Fibroblast of pulmonary artery (primary cell): Measurements from ENCODE around the gene SDC3.
A peak's percentile ranks its signal among the peaks of the same experiment; 100 is the strongest.

Experiments
- DNase-seq: peaks from one replicate; pipeline ENCODE4 v3.0.0-alpha.2; 2010; ENCODE audit warnings: low read depth
- H3K4me3 ChIP-seq: replicated peaks from 2 replicates; pipeline ENCODE4 v1.5.1; 2011; ENCODE audit warnings: low read depth, mild to moderate bottlenecking, control low read depth, low read length, moderate library complexity
- TF ChIP-seq, protein P1 (sequence below): IDR thresholded peaks from 2 replicates; pipeline ENCODE4 v1.5.1; 2011; ENCODE audit warnings: mild to moderate bottlenecking, control low read depth, low read length, inconsistent platforms; ENCODE audit errors: missing control alignments

The SDC3 gene

DNA sequence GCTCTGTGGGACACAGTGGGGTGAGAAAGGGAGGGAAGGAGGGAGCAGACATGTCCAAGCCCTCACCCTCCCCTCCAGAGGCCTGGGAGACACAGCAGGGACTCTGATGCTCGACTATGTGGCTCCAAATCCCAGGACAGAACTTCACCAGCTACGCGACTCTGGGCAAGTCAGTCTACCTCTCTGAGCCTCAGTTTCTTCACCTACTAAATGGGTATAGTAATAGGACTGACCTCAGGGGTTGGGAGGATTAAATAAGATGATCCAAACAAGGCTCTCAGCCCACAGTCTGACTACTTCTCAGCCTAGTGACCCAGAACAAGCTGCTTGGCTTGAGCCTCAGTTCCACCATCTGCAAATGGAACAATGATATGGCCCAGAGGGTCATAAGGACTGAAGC, 19.6 kb downstream of the SDC3 start:
- no peak overlapping the region for H3K4me3 ChIP-seq
- TF ChIP-seq, protein P1, sequence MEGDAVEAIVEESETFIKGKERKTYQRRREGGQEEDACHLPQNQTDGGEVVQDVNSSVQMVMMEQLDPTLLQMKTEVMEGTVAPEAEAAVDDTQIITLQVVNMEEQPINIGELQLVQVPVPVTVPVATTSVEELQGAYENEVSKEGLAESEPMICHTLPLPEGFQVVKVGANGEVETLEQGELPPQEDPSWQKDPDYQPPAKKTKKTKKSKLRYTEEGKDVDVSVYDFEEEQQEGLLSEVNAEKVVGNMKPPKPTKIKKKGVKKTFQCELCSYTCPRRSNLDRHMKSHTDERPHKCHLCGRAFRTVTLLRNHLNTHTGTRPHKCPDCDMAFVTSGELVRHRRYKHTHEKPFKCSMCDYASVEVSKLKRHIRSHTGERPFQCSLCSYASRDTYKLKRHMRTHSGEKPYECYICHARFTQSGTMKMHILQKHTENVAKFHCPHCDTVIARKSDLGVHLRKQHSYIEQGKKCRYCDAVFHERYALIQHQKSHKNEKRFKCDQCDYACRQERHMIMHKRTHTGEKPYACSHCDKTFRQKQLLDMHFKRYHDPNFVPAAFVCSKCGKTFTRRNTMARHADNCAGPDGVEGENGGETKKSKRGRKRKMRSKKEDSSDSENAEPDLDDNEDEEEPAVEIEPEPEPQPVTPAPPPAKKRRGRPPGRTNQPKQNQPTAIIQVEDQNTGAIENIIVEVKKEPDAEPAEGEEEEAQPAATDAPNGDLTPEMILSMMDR: no peak

GRCh38 chr1:30888391-30888790, 20.2 kb downstream of the SDC3 start:
- H3K4me3 ChIP-seq: no peak overlapping the region
- TF ChIP-seq, protein P1: no peak
- peak; percentile 69 for DNase-seq

More for the DNA sequence above, 19.6 kb downstream of the SDC3 start:
- no peak for DNase-seq

- DNase-seq: peak; percentile 31
- TF ChIP-seq, protein P1: no peak
- no peak overlapping the region for H3K4me3 ChIP-seq
These were observed 20.9 kb downstream of the SDC3 start for GRCh38 chr1:30887485-30888315.

DNA sequence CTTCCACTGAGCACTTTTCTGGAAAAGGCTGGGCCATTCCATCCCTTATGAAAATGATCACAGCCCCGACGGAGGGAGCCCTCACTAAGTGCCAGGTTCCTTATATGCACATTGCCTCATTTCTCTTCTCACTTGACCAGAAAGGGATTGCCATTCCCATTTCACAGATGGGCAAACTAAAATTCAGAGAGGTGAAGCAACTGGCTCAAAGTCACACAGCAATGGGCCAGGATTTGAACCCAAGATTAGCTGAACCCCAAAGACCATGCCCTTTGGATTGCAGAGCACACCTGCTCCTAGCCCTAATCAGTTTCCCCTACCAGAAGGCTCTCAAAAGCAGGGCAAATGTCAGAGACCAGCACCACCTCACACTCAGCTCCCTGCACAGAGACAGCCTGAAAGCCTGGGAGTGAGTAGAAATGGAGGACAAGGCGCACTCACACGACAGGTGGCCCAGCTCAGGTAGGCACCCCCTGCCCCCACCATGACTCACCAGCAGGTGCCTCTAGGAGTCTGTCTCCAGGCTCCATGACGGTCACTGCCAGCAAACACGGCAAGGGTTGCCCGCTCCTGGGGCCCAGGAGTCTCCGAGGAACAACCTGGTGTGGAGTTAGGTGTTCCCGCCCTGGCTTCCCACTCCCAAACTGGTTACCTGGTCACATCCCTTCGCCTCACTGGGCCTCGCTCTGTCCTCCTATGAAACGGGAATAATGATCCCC, 21.7 kb downstream of the SDC3 start:
- TF ChIP-seq, protein P1: no peak
- DNase-seq: no peak
- no peak overlapping the region for H3K4me3 ChIP-seq

DNA sequence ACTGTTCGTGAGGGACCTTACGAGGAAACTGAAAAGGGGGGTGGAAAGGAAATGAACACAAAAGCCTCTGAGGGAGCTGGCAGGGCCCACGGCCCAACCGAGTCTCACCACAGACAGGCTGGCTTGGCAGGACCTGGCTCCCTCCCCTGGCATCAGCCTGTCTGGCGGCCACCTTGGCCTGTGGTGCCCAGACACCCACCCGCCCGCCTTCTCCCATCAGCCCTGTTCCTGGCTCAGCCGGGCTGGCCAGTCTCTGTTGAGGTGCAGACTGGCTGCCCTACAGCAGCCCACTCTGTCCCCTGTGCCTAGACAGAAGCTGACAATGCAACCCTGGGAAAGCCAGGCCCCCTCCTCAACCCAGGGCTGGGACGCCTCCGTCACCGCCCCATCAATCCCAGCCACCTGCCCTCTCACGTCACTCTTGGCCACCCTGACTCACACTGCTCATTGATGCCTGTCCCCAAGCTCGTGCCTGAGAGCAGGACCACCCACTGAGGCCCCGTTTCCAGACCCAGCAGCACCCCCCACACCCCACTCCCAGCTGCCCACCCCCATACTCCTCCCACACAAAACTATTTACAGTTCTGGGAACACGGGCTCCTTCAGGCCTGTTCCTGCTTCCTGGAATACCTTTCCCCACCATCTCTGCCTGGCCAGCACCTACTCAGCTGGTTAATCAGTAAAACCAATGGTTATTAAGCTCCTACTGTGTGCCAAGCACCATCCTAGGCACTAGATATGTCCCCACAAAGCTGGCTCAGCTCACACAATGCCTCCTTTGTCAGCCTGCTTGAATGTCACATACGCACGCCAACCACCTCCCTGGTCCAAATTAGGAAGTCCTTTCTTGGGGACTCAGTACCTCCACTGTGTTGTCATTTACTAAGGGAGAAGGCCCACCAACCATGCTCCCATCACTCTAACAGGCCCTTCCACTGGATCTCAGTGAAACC, 22.7 kb downstream of the SDC3 start:
- no peak overlapping the region for H3K4me3 ChIP-seq
- no peak for DNase-seq
- TF ChIP-seq, protein P1: no peak

DNA sequence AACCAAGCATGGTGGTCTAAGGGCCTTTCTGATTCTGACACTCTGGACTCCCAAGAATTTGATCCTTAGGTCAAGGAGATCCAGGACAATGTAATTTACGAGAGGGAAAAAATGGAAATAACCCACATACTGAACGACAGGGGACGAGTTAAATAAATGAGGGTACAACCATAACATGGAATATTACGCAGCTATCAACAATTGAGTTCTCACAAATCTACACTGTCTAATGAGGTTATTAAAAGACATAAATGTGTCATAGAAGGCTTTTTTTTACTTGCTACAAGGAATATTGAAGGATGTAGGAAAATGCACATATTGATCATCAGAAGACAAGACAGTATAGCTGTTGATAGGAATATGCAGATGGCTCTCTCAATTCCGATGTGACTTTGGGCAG, 23.8 kb downstream of the SDC3 start:
- H3K4me3 ChIP-seq: no peak overlapping the region
- TF ChIP-seq, protein P1: no peak
- no peak for DNase-seq
